ENCODE results near the gene EXTL1. TPM values are rescaled to one million over a fixed set of nuclear protein-coding genes. Genes with fewer than 3 reads are reported as not detected.

Gene EXTL1
- total and polyA plus RNA-seq, 2 donors = 0.58 to 2.3 TPM

GRCh38 chr1:26034504-26035202 is 13.1 kb downstream of the EXTL1 start:
- Histone ChIP-seq H3K4me1 (ENCODE audit: insufficient read depth) (no peaks in the 10 kb centered on the region), H3K27ac (ENCODE audit: low read depth) (no peak overlapping the region), H3K36me3 (ENCODE audit: insufficient read depth) (no peaks in the 10 kb centered on the region), H3K4me3 (ENCODE audit: low read depth, low read length) (peak overlapping the region; percentile 52)
- DNase-seq (ENCODE audit: extremely low spot score) = no peak
- WGBS = 12% methylated on average over 15 of the region's 15 CpGs

GRCh38 chr1:26035203-26035958 is 13.8 kb downstream of the EXTL1 start:
- DNase-seq (ENCODE audit: extremely low spot score) = peak; percentile 81
- no peaks in the 10 kb centered on the region for H3K4me1 ChIP-seq (ENCODE audit: insufficient read depth)
- H3K4me3 ChIP-seq (ENCODE audit: low read depth, low read length) = peak overlapping the region; percentile 52
- WGBS = under 1% methylated on average over 60 of the region's 60 CpGs
- no peaks in the 10 kb centered on the region for H3K36me3 ChIP-seq (ENCODE audit: insufficient read depth)
- H3K27ac ChIP-seq (ENCODE audit: low read depth) = peak overlapping the region; percentile 34

GRCh38 chr1:26035959-26036755 is 14.6 kb downstream of the EXTL1 start:
- Histone ChIP-seq H3K27ac (ENCODE audit: low read depth) (peak overlapping the region; percentile 34), H3K4me3 (ENCODE audit: low read depth, low read length) (peak overlapping the region; percentile 52), H3K36me3 (ENCODE audit: insufficient read depth) (no peaks in the 10 kb centered on the region), H3K4me1 (ENCODE audit: insufficient read depth) (no peaks in the 10 kb centered on the region)
- peak; percentile 46 for DNase-seq (ENCODE audit: extremely low spot score)
- 9% methylated on average over 39 of the region's 39 CpGs for WGBS

GRCh38 chr1:26036756-26037281 is 15.2 kb downstream of the EXTL1 start:
- no peak for DNase-seq (ENCODE audit: extremely low spot score)
- Histone ChIP-seq H3K36me3 (ENCODE audit: insufficient read depth) (no peaks in the 10 kb centered on the region), H3K27ac (ENCODE audit: low read depth) (no peak overlapping the region), H3K4me1 (ENCODE audit: insufficient read depth) (no peaks in the 10 kb centered on the region), H3K4me3 (ENCODE audit: low read depth, low read length) (no peak overlapping the region)
- WGBS = 78% methylated on average over 10 of the region's 11 CpGs

- no peak overlapping the region for H3K27ac ChIP-seq (ENCODE audit: low read depth)
- DNase-seq (ENCODE audit: extremely low spot score) = no peak
- no peaks in the 10 kb centered on the region for H3K4me1 ChIP-seq (ENCODE audit: insufficient read depth)
- no peak overlapping the region for H3K4me3 ChIP-seq (ENCODE audit: low read depth, low read length)
- WGBS = 72% methylated on average over 6 of the region's 6 CpGs
- H3K36me3 ChIP-seq (ENCODE audit: insufficient read depth) = no peaks in the 10 kb centered on the region
Measured at GRCh38 chr1:26037904-26038303, 16.3 kb downstream of the EXTL1 start.

GRCh38 chr1:26038477-26038876 is 16.9 kb downstream of the EXTL1 start:
- Histone ChIP-seq H3K36me3 (ENCODE audit: insufficient read depth) (no peaks in the 10 kb centered on the region), H3K27ac (ENCODE audit: low read depth) (no peak overlapping the region), H3K4me1 (ENCODE audit: insufficient read depth) (no peaks in the 10 kb centered on the region), H3K4me3 (ENCODE audit: low read depth, low read length) (no peak overlapping the region)
- 79% methylated on average over 6 of the region's 6 CpGs for WGBS
- DNase-seq (ENCODE audit: extremely low spot score) = no peak

- no peak overlapping the region for H3K4me3 ChIP-seq (ENCODE audit: low read depth, low read length)
- no peaks in the 10 kb centered on the region for H3K4me1 ChIP-seq (ENCODE audit: insufficient read depth)
- no peak for DNase-seq (ENCODE audit: extremely low spot score)
- 67% methylated on average over 6 of the region's 6 CpGs for WGBS
- H3K36me3 ChIP-seq (ENCODE audit: insufficient read depth) = no peaks in the 10 kb centered on the region
- H3K27ac ChIP-seq (ENCODE audit: low read depth) = no peak overlapping the region
Measured at GRCh38 chr1:26038904-26039303, 17.3 kb downstream of the EXTL1 start.

GRCh38 chr1:26041401-26041800 is 19.8 kb downstream of the EXTL1 start:
- H3K4me3 ChIP-seq (ENCODE audit: low read depth, low read length) = no peak overlapping the region
- no peaks in the 10 kb centered on the region for H3K36me3 ChIP-seq (ENCODE audit: insufficient read depth)
- no peaks in the 10 kb centered on the region for H3K4me1 ChIP-seq (ENCODE audit: insufficient read depth)
- H3K27ac ChIP-seq (ENCODE audit: low read depth) = no peak overlapping the region
- 73% methylated on average over 7 of the region's 7 CpGs for WGBS
- no peak for DNase-seq (ENCODE audit: extremely low spot score)

GRCh38 chr1:26041978-26042377 is 20.4 kb downstream of the EXTL1 start:
- Histone ChIP-seq H3K4me1 (ENCODE audit: insufficient read depth) (no peaks in the 10 kb centered on the region), H3K27ac (ENCODE audit: low read depth) (no peak overlapping the region), H3K36me3 (ENCODE audit: insufficient read depth) (no peaks in the 10 kb centered on the region), H3K4me3 (ENCODE audit: low read depth, low read length) (no peak overlapping the region)
- WGBS = 65% methylated on average over 4 of the region's 4 CpGs
- DNase-seq (ENCODE audit: extremely low spot score) = no peak

- no peak overlapping the region for H3K27ac ChIP-seq (ENCODE audit: low read depth)
- H3K4me1 ChIP-seq (ENCODE audit: insufficient read depth) = no peaks in the 10 kb centered on the region
- H3K36me3 ChIP-seq (ENCODE audit: insufficient read depth) = no peaks in the 10 kb centered on the region
- H3K4me3 ChIP-seq (ENCODE audit: low read depth, low read length) = no peak overlapping the region
- DNase-seq (ENCODE audit: extremely low spot score) = no peak
- 88% methylated on average over 2 of the region's 2 CpGs for WGBS
Measured at GRCh38 chr1:26043765-26044164, 22.2 kb downstream of the EXTL1 start.

- no peaks in the 10 kb centered on the region for H3K36me3 ChIP-seq (ENCODE audit: insufficient read depth)
- no peak for DNase-seq (ENCODE audit: extremely low spot score)
- 95% methylated on average over 3 of the region's 3 CpGs for WGBS
- H3K4me1 ChIP-seq (ENCODE audit: insufficient read depth) = no peaks in the 10 kb centered on the region
- no peak overlapping the region for H3K4me3 ChIP-seq (ENCODE audit: low read depth, low read length)
- no peak overlapping the region for H3K27ac ChIP-seq (ENCODE audit: low read depth)
Measured at GRCh38 chr1:26044414-26044813, 22.8 kb downstream of the EXTL1 start.

- H3K4me3 ChIP-seq (ENCODE audit: low read depth, low read length) = no peak overlapping the region
- no peak for DNase-seq (ENCODE audit: extremely low spot score)
- 37% methylated on average over 29 of the region's 29 CpGs for WGBS
- no peaks in the 10 kb centered on the region for H3K36me3 ChIP-seq (ENCODE audit: insufficient read depth)
- H3K4me1 ChIP-seq (ENCODE audit: insufficient read depth) = no peaks in the 10 kb centered on the region
- no peak overlapping the region for H3K27ac ChIP-seq (ENCODE audit: low read depth)
Measured at GRCh38 chr1:26044971-26045721, 23.6 kb downstream of the EXTL1 start.

GRCh38 chr1:26045722-26046245 is 24.2 kb downstream of the EXTL1 start, which contains the start of gene SLC30A2:
TSS of gene SLC30A2 (minus strand) at chr1:26046118. CDS start at chr1:26045896, 222 bp downstream.
- Histone ChIP-seq H3K27ac (ENCODE audit: low read depth) (no peak within 1 kb of the TSS), H3K36me3 (ENCODE audit: insufficient read depth) (no peaks in the 10 kb centered on the region), H3K4me1 (ENCODE audit: insufficient read depth) (no peaks in the 10 kb centered on the region), H3K4me3 (ENCODE audit: low read depth, low read length) (peak within 1 kb of the TSS; percentile 9)
- no peak for DNase-seq (ENCODE audit: extremely low spot score)
- WGBS = under 1% methylated on average over 61 of the region's 62 CpGs

Data from urinary bladder (tissue), 4 donors.